Stimulated activated CD8-positive, alpha-beta memory T cell treated with anti-CD3 and anti-CD28 coated beads, Interleukin-4, amount 100 ng/mL, for 4 hours (primary cell): ENCODE measurements around the gene LPCAT1.
"Not testable (repeated sequence)": the region's sequence is repeated elsewhere in the genome, so short reads cannot be mapped to it uniquely, and the experiment has no call there.

ENCODE experiments used
- DNase-seq, 2 donors: peaks; one replicate each; pipeline ENCODE4 v3.0.0-alpha.2; 2020; ENCODE audit warnings: low read depth in 2 of 2, low spot score in 1 of 2

LPCAT1 gene

DNA sequence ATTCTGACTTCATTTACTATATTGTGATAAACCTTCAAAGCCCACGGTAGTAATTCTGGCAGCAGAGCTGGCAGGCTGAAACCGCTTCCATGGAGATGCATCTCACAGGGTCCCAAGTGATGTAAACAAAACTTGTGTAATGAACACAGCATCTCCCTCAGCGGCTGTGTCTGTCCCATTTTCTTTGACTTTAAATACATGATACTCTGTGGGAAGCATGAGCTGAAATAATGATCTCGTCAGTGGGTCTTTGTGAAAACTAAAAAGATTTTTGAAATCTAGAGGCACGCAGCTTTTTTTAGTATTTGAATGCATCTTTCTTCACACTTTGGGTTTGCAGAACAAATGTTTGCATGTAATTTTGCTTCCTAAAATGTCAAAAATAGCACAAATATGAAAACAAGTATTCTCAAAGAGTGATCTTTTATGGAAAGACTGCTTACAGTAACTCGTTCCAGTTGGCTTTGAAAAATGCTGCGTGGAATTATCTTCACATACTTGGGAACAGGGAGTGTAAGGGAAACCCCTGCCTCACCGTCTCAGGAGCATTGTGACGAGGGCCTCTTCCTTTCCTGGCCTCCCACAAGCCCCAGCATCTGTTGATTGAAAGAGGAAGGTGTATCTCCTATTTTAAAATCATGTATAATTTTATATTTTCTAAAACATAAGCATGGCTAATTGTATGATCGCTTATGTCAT, 18.1 kb upstream of the LPCAT1 start:
- DNase-seq = no peak

DNA sequence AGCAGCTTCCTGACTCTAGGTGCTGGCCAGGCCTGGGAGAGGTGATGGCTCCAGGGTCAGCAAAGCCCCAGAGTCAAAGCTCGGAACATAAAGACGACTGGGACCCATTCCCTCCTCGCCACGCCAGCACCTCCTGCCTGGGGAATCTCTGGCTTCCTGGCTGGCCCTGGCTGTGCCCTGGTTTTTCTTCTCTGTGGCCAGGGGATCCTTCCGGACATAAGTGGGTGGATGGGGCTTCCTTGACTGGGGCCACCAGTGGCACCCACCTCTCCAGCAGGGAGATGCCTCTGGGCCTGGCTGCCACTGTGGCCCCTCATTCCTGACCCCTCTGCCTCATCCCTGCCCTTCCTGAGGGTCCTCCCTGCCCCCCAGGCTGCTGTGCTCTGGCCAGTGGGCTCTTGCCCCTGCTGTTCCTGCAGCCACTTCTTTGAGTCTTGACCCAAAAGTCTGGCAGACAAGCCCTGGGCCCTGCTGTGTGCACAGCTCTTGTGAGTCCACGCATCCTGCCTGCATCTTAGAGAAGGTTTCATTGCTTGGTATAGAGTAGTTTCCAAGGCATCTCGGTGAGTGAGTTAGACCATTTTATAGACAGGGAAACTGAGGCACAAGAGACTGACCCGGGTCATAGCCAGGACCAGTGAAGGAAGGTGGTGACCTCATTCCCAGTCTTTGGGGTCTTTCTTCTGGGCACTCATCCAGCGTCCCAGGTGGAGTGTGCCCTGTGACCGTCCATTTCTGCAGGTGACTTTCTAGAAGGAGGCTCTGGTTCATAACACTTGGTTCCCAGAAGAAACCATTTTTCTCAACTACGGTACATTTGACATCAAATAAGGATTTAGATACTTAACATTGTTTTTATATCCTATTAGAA, 17.3 kb upstream of the LPCAT1 start:
- DNase-seq = no peak

DNA sequence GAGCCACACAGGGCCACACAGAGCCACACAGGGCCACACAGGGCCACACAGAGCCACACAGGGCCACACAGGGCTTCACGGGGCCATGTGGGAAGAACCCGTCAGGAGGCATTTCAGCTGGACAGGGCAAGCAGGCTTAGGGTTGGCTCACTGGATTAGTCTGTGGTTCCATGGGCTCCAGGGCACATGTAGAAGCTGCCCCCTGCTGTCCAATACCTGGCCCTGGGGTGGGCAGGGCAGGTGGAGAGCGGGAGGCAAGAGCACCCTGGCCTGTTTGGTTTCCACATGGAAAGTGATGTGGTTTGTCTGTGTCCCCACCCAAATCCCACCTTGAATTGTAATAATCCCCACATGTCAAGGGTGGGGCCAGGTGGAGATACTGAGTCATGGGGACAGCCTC, 16.4 kb upstream of the LPCAT1 start:
- DNase-seq = no peak

DNA sequence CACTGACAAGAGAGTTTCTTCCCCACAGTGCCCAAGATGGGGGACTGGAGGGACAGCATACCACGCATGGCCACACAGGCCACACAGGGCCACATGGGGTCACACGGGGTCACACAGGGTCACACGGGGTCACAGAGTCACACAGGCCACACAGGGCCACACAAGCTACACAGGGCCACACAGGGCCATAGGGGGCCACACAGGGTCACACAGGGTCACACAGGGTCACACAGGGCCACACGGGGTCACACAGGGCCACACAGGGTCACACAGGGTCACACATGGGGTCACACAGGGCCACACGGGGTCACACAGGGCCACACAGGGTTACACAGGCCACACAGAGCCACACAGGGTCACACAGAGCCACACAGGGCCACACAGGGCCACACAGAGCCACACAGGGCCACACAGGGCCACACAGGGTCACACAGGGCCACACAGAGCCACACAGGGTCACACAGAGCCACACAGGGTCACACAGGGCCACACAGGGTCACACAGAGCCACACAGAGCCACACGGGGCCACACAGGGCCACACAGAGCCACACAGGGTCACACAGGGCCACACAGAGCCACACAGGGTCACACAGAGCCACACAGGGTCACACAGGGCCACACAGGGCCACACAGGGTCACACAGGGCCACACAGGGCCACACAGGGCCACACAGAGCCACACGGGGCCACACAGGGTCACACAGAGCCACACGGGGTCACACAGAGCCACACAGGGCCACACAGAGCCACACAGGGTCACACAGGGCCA, 15.8 kb upstream of the LPCAT1 start:
- DNase-seq = not testable (repeated sequence)

GRCh38 chr5:1538741-1539392, 15.1 kb upstream of the LPCAT1 start:
- no peak for DNase-seq

- DNase-seq = no peak
Observed at GRCh38 chr5:1538276-1538675, 14.5 kb upstream of the LPCAT1 start.

GRCh38 chr5:1537603-1538154, 13.9 kb upstream of the LPCAT1 start:
- no peak for DNase-seq

GRCh38 chr5:1536871-1537602, 13.3 kb upstream of the LPCAT1 start:
- no peak for DNase-seq

GRCh38 chr5:1536322-1536845, 12.6 kb upstream of the LPCAT1 start:
- DNase-seq = peak; percentile 39 to 60

- no peak for DNase-seq
Observed at GRCh38 chr5:1535646-1536045, 11.9 kb upstream of the LPCAT1 start.

DNA sequence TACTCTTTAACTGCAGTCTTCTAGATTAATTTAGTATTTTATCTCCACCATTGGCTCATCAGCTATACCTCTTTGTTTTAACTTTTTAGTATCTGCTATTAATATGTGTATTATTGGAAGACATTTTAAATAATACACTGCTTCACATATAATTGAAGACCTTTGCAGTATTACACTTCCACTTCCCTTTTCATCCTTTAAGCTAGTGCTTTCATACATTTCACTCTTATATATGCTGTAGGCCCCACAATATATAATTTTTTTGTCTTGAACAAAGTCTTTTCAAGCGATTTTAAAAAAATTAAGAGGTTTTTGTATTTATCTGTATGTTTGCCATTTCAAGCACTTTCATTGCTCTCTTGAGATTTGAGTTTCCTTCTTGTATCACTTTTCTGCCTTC, 8.6 kb upstream of the LPCAT1 start:
- no peak for DNase-seq

DNA sequence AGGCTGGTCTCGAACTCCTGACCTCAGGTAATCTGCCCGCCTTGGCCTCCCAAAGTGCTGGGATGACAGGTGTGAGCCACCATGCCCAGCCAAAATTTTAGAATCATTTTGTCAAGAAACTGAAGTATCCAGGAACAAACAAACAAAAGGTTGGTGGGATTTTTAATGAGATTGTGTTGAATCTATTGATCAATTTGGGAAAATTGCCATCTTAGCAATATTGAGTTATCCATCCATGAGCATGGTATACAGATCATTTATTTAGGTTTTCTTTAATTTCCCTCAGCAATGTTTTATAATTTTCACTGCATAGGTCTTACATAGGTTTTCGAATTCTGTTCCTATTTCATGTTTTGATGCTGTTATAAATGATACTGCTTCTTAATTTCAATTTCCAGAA, 5.7 kb upstream of the LPCAT1 start:
- no peak for DNase-seq

DNA sequence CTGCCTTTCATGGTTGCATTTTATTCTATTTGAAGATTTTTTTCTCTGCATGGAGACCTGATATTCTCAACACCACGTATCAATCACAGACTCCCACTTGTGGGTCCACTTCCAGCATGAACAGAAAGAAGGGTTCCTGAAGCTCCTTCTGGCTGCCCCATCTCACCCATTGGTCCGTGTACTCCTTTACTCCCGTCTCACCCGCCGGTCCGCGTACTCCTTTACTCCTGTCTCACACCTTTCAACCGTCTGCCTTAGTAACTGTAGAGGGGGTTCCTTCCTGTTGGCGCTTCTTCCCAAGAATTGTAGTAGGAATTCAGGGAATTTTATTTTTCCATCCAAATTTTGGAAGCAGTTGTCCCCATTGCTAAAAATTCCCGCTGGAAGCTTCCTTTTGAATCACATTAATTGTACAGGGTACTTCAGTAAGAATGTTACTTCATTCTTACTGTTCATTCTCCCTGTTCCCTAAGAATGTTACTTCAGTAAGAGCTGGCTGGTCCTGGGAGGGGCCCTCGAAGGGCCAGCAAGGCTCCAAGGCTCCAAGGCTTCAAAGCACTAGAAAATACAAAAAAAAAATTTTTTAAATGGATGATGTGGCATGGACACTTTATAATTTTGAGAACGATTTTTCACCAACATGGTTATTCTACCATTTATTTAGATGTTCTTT, 3.9 kb upstream of the LPCAT1 start:
- DNase-seq = no peak

- DNase-seq = no peak
Observed at GRCh38 chr5:1526681-1527131, 2.9 kb upstream of the LPCAT1 start.

DNA sequence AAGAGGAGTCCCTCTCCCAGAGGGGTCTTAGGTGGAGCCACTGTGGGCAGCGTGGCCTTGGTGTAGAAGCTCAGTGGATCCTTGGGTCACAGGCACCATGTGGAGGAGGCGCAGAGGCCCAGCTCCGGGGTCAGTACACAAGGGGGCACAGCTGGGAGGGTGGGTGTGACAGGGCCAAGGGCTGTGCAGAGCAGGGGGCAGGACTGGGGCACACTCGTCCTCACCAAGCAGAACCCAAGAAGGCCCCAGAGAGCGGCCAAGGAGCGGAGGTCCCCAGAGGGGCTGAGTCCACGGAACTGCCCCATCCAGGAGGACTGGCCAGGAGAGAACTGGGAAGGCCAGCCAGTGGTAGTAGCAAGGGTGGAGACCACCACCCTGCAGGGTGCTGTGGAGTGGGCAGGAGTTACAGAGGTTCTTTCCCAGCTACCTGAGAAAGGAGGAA, 2.5 kb upstream of the LPCAT1 start:
- DNase-seq = no peak

GRCh38 chr5:1525624-1526189, 1.9 kb upstream of the LPCAT1 start:
- DNase-seq = no peak

GRCh38 chr5:1524799-1525623, 1.3 kb upstream of the LPCAT1 start:
- DNase-seq = no peak

DNA sequence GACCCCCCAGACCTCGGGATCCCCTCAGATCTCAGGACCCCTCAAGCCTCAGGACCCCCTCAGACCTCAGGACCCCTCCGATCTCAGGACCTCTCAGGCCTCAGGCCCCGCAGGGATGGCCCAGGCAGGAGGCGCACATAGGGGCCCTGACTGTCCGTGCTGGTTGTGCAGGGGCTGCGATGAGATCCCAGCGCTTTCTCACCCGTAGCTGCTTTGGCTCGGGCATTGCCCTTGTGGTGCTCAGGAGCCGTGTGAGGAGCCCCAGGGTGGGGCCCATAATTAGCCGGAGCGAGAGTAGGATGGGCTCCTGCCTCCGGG, 680 bp upstream of the LPCAT1 start:
- DNase-seq = no peak

GRCh38 chr5:1523480-1523792, 324 bp downstream of the LPCAT1 start:
- DNase-seq = no peak
